Measurements from ENCODE around the gene UNG. TPM values are rescaled to one million over a fixed set of nuclear protein-coding genes. Genes with fewer than 3 reads are reported as not detected.
A peak's percentile ranks its signal among the peaks of the same experiment; 100 is the strongest.

The UNG gene
- total RNA-seq, 1 experiment from 2014 or later, result 99.0 TPM

DNA sequence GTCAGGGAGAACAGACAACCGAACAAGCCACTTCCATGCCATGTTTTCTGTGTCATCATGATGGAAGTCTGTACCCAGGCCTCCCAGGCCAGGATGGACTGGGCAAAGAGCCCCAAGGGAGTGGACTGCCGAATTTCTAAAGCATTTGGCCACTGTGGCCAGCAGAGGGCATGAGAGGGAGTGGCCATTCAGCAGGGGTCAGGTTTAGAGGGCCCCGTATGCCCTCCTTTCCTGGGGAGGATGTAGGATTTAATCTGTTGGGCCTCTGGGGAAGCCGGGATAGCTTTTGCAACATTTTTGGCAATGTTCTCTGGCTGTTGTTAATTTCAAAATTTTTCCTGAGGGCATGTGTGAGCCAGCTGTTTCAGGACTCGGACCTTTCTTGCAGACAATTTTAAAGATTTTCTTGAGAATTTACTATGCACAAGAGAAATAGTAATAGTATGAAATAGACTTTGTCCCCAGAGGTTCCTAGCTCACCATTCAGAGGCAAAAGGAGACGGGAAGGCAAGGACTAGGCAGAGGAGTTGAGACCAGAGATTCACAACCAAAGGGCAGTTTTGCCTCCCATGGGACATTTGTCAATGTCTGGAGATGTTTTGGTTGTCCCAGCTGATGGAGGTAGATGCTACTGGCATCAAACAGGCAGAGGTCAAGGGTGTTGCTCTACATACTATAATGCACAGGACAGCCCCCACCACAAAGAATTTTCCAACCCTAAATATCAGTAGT is 37.0 kb downstream of the UNG start:
- Histone ChIP-seq H3K4me1 (ENCODE audit: control insufficient read depth in 1 of 2, insufficient read depth in 2 of 2, low read length in 2 of 2) (peaks cover 5 to 12% of the 10 kb centered on the region in 2 experiments; a peak in 3 of 4 replicates), H3K4me2 (ENCODE audit: low read length) (no peak overlapping the region), H3K4me3 (replicated peaks in 1 of 2; ENCODE audit: low read depth in 1 of 2, low read length in 2 of 2) (no peak overlapping the region), H3K27ac (ENCODE audit: low read depth, low read length) (no peak overlapping the region), H3K9ac (ENCODE audit: low read length) (no peak overlapping the region), H4K20me1 (ENCODE audit: insufficient read depth) (no peaks in the 10 kb centered on the region), H3K27me3 (ENCODE audit: insufficient read depth, low read length) (no peaks in the 10 kb centered on the region), H3K79me2 (ENCODE audit: insufficient read depth, low read length) (no peaks in the 10 kb centered on the region), H3K9me3 (ENCODE audit: control insufficient read depth in 1 of 2, insufficient read depth in 1 of 2, low read depth in 1 of 2, low read length in 2 of 2) (no peaks in the 10 kb centered on the region), H2AFZ (ENCODE audit: low read depth, low read length, poor library complexity, severe bottlenecking) (peak overlapping the region; percentile 8), H3K9me2 (ENCODE audit: insufficient read depth) (no peaks in the 10 kb centered on the region), H3K36me3 (ENCODE audit: control insufficient read depth in 1 of 2, insufficient read depth in 2 of 2, low read length in 2 of 2) (no peaks in the 10 kb centered on the region)
- CTCF ChIA-PET, result interaction anchor here (0.6 to 1.7 kb wide), 5 partner anchors 20 to 259 kb away, joined by 3 to 8 read pairs (median 5); no protein-coding TSS in a partner anchor
- TF ChIP-seq, protein P1, sequence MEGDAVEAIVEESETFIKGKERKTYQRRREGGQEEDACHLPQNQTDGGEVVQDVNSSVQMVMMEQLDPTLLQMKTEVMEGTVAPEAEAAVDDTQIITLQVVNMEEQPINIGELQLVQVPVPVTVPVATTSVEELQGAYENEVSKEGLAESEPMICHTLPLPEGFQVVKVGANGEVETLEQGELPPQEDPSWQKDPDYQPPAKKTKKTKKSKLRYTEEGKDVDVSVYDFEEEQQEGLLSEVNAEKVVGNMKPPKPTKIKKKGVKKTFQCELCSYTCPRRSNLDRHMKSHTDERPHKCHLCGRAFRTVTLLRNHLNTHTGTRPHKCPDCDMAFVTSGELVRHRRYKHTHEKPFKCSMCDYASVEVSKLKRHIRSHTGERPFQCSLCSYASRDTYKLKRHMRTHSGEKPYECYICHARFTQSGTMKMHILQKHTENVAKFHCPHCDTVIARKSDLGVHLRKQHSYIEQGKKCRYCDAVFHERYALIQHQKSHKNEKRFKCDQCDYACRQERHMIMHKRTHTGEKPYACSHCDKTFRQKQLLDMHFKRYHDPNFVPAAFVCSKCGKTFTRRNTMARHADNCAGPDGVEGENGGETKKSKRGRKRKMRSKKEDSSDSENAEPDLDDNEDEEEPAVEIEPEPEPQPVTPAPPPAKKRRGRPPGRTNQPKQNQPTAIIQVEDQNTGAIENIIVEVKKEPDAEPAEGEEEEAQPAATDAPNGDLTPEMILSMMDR (IDR thresholded peaks at IDR 0.05 in 2 of 3, conservative IDR thresholded peaks at IDR 0.05 in 1 of 3; ENCODE audit: borderline replicate concordance in 1 of 3, insufficient read depth in 1 of 3, low read depth in 2 of 3, low read length in 2 of 3), result peak; percentile 50 to 79 (median 79); a peak in 5 of 6 replicates
- TF ChIP-seq, protein P2, sequence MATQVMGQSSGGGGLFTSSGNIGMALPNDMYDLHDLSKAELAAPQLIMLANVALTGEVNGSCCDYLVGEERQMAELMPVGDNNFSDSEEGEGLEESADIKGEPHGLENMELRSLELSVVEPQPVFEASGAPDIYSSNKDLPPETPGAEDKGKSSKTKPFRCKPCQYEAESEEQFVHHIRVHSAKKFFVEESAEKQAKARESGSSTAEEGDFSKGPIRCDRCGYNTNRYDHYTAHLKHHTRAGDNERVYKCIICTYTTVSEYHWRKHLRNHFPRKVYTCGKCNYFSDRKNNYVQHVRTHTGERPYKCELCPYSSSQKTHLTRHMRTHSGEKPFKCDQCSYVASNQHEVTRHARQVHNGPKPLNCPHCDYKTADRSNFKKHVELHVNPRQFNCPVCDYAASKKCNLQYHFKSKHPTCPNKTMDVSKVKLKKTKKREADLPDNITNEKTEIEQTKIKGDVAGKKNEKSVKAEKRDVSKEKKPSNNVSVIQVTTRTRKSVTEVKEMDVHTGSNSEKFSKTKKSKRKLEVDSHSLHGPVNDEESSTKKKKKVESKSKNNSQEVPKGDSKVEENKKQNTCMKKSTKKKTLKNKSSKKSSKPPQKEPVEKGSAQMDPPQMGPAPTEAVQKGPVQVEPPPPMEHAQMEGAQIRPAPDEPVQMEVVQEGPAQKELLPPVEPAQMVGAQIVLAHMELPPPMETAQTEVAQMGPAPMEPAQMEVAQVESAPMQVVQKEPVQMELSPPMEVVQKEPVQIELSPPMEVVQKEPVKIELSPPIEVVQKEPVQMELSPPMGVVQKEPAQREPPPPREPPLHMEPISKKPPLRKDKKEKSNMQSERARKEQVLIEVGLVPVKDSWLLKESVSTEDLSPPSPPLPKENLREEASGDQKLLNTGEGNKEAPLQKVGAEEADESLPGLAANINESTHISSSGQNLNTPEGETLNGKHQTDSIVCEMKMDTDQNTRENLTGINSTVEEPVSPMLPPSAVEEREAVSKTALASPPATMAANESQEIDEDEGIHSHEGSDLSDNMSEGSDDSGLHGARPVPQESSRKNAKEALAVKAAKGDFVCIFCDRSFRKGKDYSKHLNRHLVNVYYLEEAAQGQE (IDR thresholded peaks at IDR 0.05; ENCODE audit: low read depth), result no peak
- TF ChIP-seq YY1 (IDR thresholded peaks at IDR 0.05; ENCODE audit: extremely low read depth, insufficient replicate concordance, low read depth, low read length), result no peak
- TF ChIP-seq EZH2phosphoT487 (IDR thresholded peaks at IDR 0.05; ENCODE audit: borderline replicate concordance), result no peak
- TF ChIP-seq JUND (IDR thresholded peaks at IDR 0.05), result no peak
- no peak for TF ChIP-seq ELF1 (IDR thresholded peaks at IDR 0.05; ENCODE audit: borderline replicate concordance, low read depth)
- TF ChIP-seq RAD21 (IDR thresholded peaks at IDR 0.05; ENCODE audit: low read depth), result peak; percentile 55
- no peak for TF ChIP-seq FOSL1 (IDR thresholded peaks at IDR 0.05; ENCODE audit: low read depth)
- TF ChIP-seq, protein P3, sequence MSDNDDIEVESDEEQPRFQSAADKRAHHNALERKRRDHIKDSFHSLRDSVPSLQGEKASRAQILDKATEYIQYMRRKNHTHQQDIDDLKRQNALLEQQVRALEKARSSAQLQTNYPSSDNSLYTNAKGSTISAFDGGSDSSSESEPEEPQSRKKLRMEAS (IDR thresholded peaks at IDR 0.05), result no peak
- no peak for TF ChIP-seq POLR2A (IDR thresholded peaks at IDR 0.05; ENCODE audit: borderline replicate concordance, extremely low read depth, insufficient read depth, insufficient read length)
- no peak for TF ChIP-seq ZNF274 (IDR thresholded peaks at IDR 0.05; ENCODE audit: low read depth, low read length)
- TF ChIP-seq CBX3 (IDR thresholded peaks at IDR 0.05; ENCODE audit: low read depth), result no peak
- no peak for TF ChIP-seq EZH2 (IDR thresholded peaks at IDR 0.05)
- no peak for TF ChIP-seq TCF7L2 (IDR thresholded peaks at IDR 0.05; ENCODE audit: borderline replicate concordance, extremely low read depth, insufficient read depth, insufficient read length)
- DNase-seq (ENCODE audit: low read depth, low spot score) (peak; percentile 27), ATAC-seq (peak; percentile 83)
- POLR2A ChIA-PET, result no interaction called here
- RAD21 ChIA-PET (ENCODE audit: low non-redundant PET in 1 of 2, low total read pairs in 2 of 2, uncharacterized antibody in 2 of 2, unreplicated experiment in 2 of 2), result no interaction called here
- no TSS peak for BruUV-seq (replicated peaks)
- intact Hi-C loops (cut with micrococcal nuclease), result loop anchor here (1.0 kb wide), 1 partner anchor 251 kb away; no protein-coding TSS in a partner anchor

Data from HCT116 (cell line).